NCI-H2227 (cell line): ENCODE results near the gene SLC66A2.
"Not testable (repeated sequence)": the region's sequence is repeated elsewhere in the genome, so short reads cannot be mapped to it uniquely, and the experiment has no call there.

ENCODE experiments used
- DNase-seq: peaks from one replicate; lab custom pipeline; 2025; ENCODE audit not compliant: unreplicated experiment; lab: John Stamatoyannopoulos, UW

SLC66A2 gene

DNA sequence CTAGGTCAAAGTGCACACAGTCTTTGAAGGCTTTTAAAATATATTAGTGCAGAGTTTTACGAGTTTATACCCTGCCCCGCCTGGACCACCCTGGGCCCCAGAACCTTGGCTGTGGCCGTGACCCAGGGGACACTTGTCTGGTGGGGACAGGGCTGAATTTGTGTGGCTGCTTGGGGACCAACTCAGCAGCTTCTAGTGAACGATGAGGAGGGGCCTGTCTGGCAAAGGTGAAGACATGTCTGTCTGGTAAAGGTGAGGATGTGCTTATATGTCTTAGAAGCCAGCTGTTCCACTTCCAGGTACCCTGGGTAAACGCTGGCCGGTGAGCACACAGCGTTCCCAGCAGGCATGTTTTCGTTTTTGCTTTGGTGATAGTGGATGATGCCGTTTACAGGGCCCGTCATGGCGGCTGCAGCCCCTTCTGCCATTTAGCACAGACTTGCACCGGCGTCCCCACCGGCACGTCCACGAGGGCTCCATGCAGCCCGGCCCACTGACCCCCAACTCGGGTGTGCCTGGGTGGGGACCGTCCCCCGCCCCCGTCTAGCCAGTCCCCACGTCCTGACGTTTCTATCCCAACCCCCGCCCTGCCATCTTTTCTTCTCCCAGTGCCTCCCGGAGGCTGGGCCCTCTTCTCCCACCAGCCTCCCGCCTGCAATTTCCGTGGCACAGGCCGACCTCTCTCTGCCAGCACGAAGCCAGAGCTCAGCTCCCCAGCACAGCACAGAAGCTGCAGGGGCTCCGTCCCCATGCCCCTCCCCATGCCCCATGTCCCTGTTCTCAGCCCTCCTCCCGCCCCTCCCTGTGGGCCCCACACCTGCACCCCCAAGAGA lies 67.8 kb downstream of the SLC66A2 start:
- no peak for DNase-seq

DNA sequence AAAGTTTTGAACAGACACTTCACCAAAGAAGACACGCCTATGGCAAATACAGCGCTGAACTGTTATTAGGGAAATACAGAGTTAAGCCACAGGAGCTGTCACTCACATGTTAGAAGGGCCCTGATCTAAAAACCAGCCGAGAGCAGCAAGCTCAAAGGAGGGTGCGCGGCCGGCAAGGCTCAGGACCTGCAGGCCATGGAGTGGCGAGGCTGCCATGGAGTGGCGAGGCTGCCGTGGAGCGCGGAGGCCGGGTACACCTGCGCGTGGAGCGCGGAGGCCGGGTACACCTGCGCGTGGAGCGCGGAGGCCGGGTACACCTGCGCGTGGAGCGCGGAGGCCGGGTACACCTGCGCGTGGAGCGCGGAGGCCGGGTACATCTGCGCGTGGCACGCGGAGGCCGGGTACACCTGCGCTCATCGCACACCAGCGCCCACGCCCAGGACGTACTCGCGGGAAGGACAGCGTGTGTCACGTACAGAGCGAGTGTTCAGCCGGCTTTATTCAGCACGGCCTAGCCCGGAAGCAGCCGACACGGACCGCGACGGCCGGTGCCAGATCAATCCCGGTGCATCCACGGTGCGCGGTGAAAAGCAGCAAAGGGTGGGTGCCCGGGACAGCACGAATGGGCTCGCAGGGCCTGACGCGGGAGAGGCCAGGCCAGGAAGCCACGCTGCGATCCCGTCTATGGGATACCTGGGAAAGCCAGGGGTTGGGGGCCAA lies 68.8 kb downstream of the SLC66A2 start:
- no peak for DNase-seq

DNA sequence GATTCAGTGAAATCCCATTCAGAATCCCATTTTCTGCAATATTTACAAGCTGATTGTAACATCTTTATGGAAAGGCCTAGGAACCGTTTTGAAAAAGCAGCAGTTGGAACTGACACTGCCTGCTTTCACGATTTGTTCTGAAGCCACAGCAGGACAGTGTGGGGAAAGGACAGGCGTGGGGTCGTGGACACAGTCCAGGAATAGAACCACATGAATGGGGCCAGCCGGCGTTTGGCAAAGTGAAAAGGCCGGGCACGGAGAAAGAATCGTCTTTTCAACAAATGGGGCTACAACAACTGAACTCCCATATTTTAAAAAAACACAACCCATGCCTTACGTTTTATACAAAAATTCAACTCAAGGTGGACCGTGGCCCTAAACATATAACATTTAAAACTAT lies 69.8 kb downstream of the SLC66A2 start:
- no peak for DNase-seq

DNA sequence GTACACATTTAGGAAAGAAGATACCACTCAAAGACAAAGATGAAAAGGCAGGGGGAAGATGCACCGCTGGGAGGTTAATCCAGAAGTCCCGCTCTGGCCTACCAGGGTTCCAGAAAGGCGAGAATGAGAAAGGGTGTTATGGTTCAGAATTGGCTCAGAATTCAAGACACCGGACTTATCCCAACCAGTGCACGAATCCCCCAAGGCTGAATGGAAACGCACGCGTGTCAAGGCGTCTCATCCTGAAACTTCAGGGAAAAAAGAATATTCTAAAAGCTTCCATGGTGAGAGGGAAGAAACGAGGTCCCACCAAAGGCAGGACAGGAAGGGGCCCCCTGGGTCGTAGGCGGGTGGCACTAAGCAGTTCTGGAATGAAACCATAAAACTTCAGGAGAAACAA lies 71.9 kb downstream of the SLC66A2 start:
- DNase-seq: no peak

DNA sequence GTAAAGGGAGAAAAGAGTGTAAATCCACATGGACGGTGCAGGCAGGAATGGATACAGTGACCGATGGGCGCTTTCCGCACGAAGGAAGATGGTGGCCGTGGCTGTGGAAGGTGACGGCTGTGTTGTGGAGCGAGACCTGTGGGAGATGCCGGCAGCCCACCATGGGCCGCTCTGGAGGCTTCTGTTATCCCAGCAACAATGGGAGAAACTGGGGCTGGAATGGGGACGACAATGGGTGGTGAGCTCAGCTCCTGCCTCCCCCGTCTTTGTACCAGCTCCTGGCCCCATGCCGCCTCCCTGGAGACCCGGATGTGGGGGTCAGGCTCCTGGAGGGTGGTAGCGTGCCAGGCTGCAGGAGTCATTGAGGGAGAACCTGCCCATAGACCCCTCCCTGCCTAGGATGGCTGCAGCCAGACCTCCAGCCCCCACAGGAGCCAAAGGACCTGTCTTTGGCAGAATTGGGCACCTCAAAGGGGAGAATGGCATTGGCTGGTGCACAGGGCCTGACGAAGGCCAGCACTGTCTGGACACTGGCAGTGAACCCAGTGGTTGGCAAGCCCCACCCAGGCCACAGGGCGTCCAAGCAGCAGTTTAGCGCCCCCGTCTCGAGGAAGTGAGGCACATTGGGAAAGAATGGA lies 72.6 kb downstream of the SLC66A2 start:
- DNase-seq: no peak

DNA sequence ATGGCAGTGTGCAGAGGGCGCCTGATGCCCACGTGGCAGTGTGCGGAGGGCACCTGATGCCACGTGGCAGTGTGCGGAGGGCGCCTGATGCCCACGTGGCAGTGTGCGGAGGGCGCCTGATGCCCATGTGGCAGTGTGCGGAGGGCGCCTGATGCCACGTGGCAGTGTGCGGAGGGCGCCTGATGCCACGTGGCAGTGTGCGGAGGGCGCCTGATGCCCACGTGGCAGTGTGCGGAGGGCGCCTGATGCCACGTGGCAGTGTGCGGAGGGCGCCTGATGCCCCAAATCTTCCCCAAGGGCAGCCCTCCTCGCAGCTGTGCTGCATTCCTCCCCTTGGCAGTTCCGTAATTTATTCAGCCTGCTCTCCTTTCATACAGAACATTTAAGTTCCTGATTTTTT lies 73.2 kb downstream of the SLC66A2 start:
- not testable (repeated sequence) for DNase-seq

DNA sequence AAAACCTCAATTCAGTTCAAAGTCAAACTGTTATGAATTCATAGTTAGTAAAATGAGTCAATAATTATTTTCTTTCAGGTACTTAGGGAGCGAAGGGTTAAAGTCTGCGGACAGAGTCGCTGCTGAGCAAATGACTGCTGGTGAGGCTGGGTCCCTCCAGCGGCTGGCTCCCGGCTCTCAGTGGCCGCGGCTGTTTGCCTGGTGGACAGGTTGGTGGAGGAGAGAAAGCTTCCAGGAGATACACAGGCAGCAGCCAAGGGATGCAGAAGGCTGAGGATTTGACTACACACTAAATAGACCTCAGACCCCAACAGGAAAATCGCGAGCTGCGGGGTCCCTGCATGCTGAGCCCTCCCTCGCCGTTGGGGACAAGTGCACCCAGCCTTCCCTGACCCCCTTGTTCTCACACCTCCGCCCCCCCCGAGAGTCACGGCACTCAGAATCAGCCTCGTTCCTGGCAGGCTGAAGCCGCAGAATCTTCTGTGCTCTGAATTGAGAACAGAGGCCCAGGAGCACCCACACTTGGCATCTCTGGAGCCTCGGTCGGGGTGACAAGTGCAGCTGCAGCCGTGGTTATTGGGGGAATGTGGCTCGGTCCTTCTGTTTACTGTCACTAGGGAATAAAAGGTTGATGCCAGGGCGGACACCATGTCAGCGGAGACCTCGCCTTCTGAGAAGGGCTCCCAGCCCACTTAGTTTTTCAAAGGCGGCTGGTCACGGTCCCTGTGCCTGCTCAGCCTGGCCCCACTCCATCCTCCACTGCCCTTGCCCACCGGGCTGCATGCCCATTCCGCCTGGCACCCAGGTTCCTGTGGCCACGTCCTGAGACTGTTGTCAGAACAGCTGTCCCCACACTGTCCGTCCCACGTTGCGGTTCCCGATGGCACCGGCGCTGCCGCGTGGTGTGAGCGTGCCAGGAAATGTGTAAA lies 74.0 kb downstream of the SLC66A2 start:
- DNase-seq: no peak

DNA sequence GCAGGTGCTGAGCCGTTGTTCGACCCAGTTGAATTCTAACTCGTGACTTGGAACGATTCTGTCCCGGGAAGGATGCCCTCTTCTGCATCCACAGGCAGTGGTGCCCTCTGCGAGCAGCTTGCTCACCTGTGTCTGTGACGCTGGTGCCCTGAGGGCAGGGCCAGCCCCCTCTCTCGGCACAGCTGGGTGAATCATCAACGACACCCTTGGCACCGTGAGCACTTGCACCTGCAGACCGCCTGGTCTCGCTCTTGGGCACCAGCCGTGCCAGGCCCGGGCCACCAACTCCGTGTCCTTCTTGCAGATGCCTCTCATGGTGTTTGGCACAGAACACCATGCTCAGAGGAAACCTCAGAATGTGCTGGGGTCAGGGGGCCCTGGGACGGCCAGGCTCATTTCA lies 75.0 kb downstream of the SLC66A2 start:
- no peak for DNase-seq

DNA sequence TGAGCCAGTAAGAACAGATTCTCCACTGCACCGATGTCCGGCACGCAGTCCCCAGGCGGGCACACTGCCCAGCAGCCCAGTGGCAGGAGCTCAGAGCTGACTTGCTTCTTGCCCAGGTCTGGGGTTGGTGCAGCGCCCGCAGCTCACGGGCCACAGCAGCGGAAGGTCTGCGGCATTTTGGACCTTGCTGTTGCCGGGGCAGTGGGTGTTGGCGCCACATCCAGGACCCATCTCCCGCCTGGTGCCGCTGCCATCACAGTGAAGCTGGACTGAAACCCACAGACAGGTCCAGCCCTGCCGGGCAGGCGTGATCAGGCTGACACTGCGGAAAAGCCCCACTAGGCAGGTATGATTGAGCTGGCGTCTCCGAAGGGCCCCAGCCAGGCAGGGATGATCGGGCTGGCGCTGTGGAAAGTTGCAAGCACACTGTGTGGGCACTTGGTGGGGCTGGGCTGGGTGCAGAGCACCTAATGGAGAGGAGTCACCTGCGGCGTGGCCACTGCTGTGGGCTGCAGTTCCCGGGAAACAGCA lies 75.5 kb downstream of the SLC66A2 start:
- DNase-seq: no peak

DNA sequence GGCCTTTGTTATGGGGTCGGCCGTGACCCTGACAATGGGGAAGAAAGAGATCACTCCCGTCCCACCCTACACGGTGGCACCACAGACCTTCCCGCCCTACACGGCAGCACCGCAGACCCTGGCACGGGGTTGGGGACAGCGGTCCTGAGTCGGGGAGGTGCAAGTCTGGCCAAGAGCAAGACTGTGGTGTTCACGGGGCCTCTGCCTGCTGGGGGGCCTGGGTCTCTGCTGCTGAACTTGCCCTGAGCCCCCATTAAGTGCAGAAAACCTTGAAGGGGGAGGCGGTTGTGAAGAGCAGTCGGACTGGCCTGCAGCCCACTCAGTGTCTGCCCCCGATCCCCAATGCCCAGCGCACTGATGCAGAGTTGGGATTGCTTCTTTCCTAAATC lies 75.9 kb downstream of the SLC66A2 start:
- DNase-seq: no peak

DNA sequence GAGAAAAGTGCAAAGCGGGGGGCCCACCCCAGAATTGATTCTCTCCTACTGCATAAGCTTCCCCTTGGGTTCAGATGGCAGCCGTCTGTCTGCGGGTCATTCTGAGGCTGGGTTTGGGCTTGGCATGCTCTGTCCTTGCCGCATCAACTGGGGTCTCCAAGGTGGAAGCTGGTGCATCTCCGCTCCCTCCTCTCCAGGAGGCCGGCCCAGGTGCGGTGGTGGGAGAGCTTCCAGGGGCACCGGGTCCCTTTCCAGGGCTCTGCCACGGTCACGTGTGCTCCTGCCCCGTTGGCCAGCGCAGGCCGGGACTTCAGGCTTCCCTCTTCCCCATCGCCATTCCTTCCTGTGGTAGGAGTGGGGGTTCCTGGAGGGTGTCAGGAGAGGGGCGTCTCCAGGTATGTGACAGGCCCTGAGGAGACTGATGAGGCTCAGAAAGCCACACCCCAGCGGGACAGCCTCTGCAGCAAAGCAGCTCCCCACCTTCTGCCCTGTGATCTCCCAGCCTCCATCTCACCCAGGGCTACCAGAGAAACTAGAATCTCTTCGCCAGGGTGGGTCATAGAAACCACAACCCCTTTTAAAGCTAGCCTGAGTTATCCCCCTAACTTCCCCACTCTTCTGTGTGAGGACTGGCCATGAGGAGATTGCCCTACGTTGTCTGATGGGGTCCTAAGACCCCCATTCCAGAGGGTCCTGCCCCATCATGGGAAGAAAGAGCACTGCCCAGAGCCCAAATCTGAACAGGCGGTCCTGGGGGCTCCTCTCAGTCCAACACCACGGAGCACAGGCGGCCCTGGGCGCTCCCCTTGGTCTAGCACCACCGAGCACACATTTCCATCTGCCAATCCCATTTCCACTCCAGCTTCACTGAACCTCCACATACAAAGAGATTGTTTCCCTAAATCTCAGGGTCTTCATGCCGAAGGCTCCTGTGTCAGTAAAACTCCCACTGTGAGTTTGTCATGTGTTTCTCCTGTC lies 76.6 kb downstream of the SLC66A2 start:
- DNase-seq: no peak

DNA sequence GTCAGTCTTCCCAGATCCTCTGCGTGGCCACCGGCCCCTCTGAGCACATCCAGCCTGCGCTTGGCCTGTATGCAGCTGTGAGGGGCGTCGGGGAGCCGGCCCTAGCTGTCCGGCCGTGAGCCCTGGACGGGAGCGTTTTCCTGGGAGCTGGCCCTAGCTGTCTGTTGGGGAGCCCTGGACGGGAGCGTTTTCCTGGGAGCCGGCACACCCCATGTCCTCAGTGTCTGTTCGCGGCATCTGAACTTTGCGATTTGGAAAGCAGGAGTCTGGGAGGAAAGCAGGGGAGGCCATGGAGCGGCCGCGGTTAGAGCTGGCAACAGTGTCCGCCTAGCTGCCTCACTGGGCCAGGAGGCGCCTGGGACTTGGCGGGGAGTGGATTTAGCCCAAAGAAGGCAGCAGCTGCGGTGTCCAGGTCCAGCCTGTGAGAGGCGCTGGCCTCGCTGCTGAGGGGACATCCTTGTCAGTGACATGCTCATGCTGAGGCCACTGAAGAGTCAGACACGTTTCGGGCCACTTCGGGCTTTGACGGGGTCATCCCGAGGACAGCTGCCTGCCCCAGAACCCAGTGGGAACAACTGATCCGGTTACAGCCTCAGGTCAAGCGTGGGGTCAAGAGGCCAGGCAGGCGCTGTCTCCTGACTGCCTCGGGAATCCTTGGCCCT lies 77.9 kb downstream of the SLC66A2 start:
- no peak for DNase-seq

DNA sequence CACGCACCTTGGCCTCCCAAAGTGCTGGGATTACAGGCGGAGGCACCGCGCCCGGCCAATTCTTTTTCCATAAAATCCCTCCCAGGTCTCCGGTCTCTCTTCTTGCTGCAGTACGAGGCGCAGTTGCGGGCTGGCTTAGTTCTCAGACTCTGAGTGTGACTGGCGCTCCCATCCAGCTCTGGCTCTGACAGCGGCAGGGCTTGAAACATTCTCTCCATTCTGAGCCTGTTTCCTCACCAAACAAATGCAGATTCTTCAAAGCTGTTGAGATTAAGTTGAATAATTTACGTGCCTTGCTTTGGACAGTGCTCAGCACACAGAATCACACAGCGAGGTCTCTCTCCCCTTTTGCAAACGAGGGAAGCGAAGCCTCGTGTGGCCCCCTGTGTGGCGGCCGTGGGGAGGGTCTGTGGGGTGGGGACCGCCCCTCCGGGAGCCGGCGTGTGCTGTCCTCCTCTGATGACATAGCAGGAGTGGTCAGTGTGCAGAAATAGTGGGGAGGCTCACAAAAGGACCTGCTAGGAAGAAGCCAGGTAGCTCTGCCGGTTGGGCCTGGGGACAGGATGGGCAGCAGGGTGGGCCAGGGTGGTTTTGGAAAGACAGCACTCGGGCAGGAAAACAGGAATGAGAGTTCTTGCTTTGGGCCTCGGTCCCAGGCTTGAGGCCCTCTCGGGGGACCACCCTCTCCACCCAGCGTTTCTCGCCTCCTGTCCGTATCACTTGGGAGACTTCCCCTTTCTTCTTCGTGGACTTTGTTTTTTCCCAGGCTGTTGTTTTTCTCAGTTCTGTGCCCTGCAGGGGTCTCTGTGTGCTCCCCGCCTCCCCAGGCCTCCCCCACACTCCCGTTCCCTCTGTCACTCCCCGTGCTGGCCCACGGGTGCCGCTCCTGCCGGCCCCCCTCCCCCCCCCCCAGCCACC lies 78.7 kb downstream of the SLC66A2 start:
- no peak for DNase-seq

DNA sequence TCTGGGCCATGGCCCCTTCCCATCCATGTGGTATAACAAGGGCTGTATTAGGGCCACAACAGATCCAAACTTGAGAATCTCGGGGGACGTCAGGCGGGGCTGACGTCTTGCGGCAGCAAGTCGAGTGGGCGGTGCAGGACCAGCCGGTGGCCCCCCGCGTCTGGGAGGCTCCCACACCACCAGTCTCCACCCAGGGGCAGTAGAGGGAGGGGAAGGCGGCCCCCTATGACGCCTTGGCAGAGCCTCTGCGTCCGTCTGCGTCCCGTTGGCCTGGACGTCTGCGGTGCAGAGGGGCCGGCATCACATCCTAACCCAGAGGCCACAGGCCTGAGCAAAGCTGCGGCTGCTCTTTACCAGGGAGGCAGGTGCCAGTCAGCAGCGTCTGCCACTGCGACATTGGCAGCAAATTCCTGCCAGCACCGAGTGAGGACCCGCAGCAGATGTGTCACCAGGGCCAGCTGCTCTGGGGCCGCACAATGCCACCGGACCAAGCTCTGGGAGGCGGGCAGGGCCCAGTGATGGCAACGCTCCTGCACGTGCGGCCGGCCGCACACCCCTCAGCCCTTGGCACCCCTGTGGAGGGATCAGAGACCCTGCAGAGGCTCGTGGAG lies 79.9 kb downstream of the SLC66A2 start:
- no peak for DNase-seq

DNA sequence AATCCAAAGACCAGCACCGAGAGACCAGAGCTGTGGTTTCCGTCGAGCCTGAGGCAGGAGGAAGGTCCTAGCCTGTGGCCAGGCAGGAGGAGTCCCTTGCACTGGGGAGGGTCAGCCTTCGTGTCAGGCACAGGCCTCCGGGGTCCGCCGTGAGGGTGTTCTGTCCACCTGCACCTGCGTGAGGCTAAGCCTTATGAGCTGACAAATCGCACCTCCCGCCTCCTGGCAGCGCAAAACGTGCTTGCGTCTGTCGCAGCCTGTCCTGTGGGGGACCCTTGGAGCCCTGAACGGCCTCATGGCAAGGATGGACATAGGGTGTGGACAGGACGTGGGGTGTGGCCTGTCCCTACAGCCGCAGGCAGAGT lies 80.4 kb downstream of the SLC66A2 start:
- DNase-seq: no peak

DNA sequence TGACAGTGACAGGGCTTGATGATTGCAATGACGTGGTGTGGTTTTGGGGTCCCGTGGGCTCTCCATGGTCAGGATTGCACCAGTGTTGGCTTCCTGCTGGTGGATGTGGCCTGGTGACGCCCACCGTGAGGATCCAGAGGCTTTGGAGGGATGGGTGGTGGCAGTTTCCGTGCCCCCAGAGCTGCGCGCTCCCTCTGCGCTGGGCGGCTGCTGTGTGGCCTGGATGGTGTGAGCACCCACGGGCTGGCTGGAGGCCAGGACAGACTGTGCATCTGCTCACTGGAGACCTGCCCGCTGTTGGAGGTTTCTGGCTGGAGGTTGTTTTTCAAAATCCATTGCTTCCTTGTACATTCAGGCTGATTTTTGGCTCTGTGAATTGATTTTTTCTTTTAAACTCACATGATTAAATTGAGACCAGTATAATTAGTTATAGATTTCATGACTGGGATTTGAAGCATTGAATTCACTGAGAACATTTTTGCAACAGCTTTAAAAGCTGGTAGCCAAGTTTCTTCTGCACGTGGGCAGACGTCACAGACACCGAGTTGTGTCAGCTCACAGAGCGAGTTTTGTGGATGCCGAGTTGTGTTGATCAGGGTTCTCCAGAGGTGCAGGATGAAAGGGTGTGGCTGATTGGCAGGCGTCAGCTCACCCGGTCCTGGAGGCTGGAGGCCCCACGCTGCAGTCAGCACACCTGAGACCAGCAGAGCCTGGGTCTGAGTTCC lies 81.0 kb downstream of the SLC66A2 start:
- DNase-seq: no peak
